Endothelial cell (in vitro differentiated cells): ENCODE measurements around the gene TVP23A. TPM values are rescaled to one million over a fixed set of nuclear protein-coding genes. Genes with fewer than 3 reads are reported as not detected.

Source experiments
- DNase-seq: peaks from one replicate; pipeline ENCODE4 v3.0.0; 2021; ENCODE audit warnings: low spot score
- H3K27ac Mint-ChIP-seq: one replicate; pipeline ENCODE4 v1.8.0; 2021; ENCODE audit warnings: mixed read lengths, inconsistent platforms; ENCODE audit not compliant: unreplicated experiment
- H3K27me3 Mint-ChIP-seq: one replicate; pipeline ENCODE4 v1.8.0; 2021; ENCODE audit warnings: mild to moderate bottlenecking, moderate library complexity, mixed read lengths, inconsistent platforms; ENCODE audit not compliant: unreplicated experiment
- H3K36me3 Mint-ChIP-seq: one replicate; pipeline ENCODE4 v1.8.0; 2021; ENCODE audit warnings: mild to moderate bottlenecking, low read depth, mixed read lengths, inconsistent platforms; ENCODE audit not compliant: unreplicated experiment
- H3K4me1 Mint-ChIP-seq: one replicate; pipeline ENCODE4 v1.8.0; 2021; ENCODE audit warnings: mild to moderate bottlenecking, mixed read lengths, inconsistent platforms; ENCODE audit not compliant: unreplicated experiment
- H3K4me3 Mint-ChIP-seq: one replicate; pipeline ENCODE4 v1.8.0; 2021; ENCODE audit warnings: mild to moderate bottlenecking, mixed read lengths, inconsistent platforms; ENCODE audit not compliant: unreplicated experiment
- H3K9me3 Mint-ChIP-seq: one replicate; pipeline ENCODE4 v1.8.0; 2021; ENCODE audit warnings: mixed read lengths, inconsistent platforms; ENCODE audit not compliant: unreplicated experiment
- CTCF ChIP-seq: fragments of 200-600 bp; sonication (generic); IDR thresholded peaks from one replicate; pipeline ENCODE4 v1.5.0; 2021; ENCODE audit warnings: antibody characterized with exemption; ENCODE audit not compliant: unreplicated experiment
- total RNA-seq: library from RNA; stranded (reverse); fragmentation: NEBNext Ultra II Directional; extraction: Animal tissue kit (Norgen Biotek cat#: 25700); gene quantifications from one replicate; pipeline ENCODE4 v1.2.1, GENCODE V29; 2021; ENCODE audit not compliant: unreplicated experiment

TVP23A gene
- total RNA-seq, 1 donor from 2014 or later, result 7.8 TPM

- H3K4me1 Mint-ChIP-seq, result peaks cover 6% of the 10 kb centered on the region
- no peaks in the 10 kb centered on the region for H3K9me3 Mint-ChIP-seq
- H3K36me3 Mint-ChIP-seq, result peaks cover 30% of the 10 kb centered on the region
- no peak overlapping the region for H3K27ac Mint-ChIP-seq
- peaks cover 9% of the 10 kb centered on the region for H3K27me3 Mint-ChIP-seq
- TF ChIP-seq CTCF, result no peak
- no peak overlapping the region for H3K4me3 Mint-ChIP-seq
- DNase-seq, result no peak
Measured at GRCh38 chr16:10762336-10763016, 56.1 kb downstream of the TVP23A start.

DNA sequence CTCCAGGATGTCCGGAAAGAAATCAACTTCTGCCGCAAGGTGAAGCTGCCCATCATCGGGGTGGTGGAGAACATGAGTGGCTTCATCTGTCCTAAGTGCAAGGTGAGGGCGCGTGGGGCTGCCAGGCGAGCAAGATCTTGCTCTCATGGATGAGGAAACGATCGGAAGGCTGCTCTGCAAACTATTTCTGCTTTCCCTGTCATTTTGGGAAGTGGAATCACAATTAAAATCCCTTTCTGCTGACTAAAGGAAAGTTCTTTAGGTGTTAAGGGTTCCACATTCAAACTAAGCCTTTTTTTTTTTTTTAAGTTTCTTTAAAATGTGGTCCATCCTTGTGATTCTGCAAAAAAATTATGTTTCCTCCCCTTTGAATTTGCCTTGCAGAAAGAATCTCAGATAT is 57.2 kb downstream of the TVP23A start:
- H3K9me3 Mint-ChIP-seq, result no peaks in the 10 kb centered on the region
- H3K27ac Mint-ChIP-seq, result no peak overlapping the region
- no peak for DNase-seq
- H3K4me1 Mint-ChIP-seq, result peaks cover 4% of the 10 kb centered on the region
- H3K4me3 Mint-ChIP-seq, result no peak overlapping the region
- peaks cover 9% of the 10 kb centered on the region for H3K27me3 Mint-ChIP-seq
- peaks cover 33% of the 10 kb centered on the region for H3K36me3 Mint-ChIP-seq
- TF ChIP-seq CTCF, result no peak

DNA sequence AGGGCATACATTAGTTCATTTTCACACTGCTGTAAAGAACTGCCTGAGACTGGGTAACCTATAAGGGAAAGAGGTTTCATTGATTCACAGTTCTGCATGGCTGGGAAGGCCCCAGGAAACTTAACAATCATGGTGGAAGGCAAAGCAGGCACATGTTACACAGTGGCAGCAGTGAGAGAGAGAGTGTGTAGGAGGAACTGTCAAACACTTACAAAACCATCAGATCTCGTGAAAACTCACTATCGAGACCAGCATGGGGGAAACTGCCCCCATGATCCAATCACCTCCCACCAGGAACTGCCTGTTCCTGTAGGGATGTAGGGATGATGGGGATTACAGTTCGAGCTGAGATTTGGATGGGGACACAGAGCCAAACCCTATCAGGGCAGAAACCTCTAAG is 57.7 kb downstream of the TVP23A start:
- Mint-ChIP-seq H3K27ac (peak overlapping the region; percentile 42), H3K27me3 (peaks cover 9% of the 10 kb centered on the region), H3K4me1 (no peaks in the 10 kb centered on the region), H3K36me3 (peaks cover 34% of the 10 kb centered on the region), H3K9me3 (no peaks in the 10 kb centered on the region), H3K4me3 (peak overlapping the region; percentile 72)
- no peak for DNase-seq
- TF ChIP-seq CTCF, result no peak

- Mint-ChIP-seq H3K36me3 (peaks cover 37% of the 10 kb centered on the region), H3K9me3 (no peaks in the 10 kb centered on the region), H3K27me3 (peaks cover 7% of the 10 kb centered on the region), H3K27ac (no peak overlapping the region), H3K4me3 (no peak overlapping the region), H3K4me1 (no peaks in the 10 kb centered on the region)
- no peak for TF ChIP-seq CTCF
- no peak for DNase-seq
Measured at GRCh38 chr16:10756574-10756973, 62.0 kb downstream of the TVP23A start.

- no peak for TF ChIP-seq CTCF
- H3K4me3 Mint-ChIP-seq, result no peak overlapping the region
- no peak for DNase-seq
- no peaks in the 10 kb centered on the region for H3K9me3 Mint-ChIP-seq
- H3K27ac Mint-ChIP-seq, result no peak overlapping the region
- H3K27me3 Mint-ChIP-seq, result peaks cover 6% of the 10 kb centered on the region
- H3K4me1 Mint-ChIP-seq, result no peaks in the 10 kb centered on the region
- peaks cover 29% of the 10 kb centered on the region for H3K36me3 Mint-ChIP-seq
Measured at GRCh38 chr16:10754941-10755340, 63.7 kb downstream of the TVP23A start.
